ELF-1 (cell line): ENCODE data around the gene NECTIN3.
A peak's percentile ranks its signal among the peaks of the same experiment; 100 is the strongest.

Experiments used
- DNase-seq: peaks from one replicate; pipeline ENCODE4 v3.0.0-alpha.2; 2016; ENCODE audit warnings: low read depth, low spot score

The NECTIN3 gene

DNA sequence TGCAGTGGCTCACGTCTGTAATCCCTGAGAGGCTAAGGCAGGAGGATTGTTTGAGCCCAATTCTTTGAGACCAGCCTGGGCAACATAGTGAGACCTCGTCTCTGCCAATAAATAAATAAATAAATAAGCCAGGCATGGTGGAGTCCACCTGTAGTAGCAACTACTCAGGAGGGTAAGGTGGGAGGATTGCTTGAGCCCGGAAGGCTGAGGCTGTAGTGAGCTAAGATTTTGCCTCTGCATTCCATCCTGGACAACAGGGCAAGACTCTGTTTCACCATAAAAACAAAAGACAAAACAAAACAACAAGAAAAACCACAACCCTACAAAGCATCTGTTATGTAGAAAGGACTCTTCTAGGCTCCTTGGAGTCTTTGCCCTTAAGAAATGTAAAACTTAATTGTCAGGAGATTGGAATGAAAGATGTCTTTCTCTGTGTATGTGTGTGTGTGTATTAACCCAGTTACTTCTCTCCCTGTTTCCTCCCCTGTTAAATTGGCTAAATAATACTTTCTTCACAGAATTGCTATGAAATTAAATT is 9.5 kb downstream of the NECTIN3 start:
- DNase-seq = peak; percentile 15

DNA sequence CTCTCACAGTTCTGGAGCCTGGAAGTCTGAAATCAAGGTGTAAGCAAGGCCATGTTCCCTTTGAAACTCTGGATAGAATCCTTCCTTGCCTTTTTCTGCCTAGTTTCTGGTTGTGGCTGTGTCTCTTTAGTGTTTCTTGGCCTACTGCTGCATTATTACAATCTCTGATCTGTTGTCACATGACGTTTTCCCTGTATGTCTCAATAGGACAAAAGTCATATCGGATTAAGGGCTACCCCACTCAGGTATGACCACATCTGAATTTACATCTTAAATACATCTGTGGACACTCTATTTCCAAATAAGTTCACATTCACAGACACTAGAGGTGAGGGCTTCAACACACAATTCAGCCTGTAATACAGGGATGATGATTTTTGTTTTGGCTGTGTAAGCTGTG is 13.3 kb downstream of the NECTIN3 start:
- DNase-seq = no peak

DNA sequence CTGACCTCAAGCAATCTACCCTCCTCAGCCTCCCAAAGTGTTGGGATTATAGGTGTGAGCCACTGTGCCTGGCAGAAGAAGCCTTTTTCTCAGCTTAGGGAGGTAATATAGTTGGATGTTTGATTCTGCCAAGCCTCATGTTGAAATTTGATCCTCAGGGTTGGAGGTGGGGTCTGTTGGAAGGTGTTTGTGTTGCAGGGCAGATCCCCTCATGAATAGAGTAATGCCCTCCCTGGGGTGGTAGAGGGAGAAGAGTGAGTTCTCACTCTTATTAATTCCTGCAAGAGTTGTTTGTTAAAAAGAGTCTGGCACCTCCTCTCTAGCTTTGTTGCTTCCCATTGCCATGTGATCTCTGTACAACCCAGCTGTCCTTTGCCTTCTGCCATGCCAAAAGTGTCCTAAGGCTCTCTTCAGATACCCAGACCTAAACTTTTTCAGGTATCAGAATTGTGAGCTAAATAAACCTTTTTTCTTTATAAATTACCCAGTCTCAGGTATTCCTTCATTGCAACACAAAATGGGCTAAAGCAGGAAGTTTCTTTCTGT is 16.4 kb downstream of the NECTIN3 start:
- DNase-seq = peak; percentile 33

- no peak for DNase-seq
Measured at GRCh38 chr3:111096487-111097209, 25.0 kb downstream of the NECTIN3 start.

GRCh38 chr3:111103807-111104206 is 32.2 kb downstream of the NECTIN3 start:
- DNase-seq = no peak

DNA sequence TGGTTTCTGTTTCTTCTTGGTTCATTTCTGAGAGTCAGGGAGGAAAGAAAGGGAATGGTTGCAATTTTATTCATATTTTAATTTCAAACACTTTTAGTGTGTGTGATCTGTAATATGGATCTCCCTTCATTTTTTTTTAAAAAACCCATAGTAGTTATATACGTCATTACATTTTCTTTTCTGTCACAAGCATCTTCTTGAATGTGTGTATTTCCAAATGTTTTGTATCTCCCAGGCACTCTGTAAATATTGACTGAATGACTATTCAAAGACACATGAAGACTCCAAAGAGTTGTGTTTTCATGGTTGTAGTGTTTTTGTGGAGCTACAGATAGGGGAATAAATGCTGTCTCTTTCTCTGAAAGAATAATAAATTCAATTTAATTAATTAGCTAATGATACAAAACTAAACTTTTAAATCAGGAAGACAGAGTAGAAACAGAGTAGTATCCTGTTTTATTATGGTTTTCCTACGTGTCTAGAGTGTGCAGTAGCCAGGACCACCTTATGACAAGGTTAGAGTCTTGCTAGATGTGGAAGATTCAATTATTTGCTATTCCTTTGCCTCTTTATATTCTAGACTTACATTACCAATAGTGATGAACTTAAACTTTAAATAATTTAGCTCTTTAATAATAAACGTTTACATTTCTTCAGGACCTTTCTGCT is 35.5 kb downstream of the NECTIN3 start:
- DNase-seq = no peak

DNA sequence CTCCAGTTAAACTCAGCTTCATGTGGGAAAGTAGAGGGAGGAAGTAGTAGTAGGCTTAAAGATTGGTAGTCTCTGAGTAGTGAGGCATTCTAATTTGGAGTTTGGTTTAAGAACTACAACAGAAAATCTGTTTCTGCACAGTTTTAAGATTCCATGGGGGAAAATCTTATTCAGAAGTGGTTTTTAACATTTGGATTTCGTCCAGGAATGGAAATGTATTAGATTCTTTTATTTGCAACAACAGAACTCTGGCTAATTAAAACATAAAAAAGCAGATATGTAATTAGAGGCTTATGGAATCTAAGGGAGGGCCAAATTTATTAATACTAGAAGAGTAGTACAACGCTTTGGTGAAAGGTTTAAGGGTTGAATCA is 36.0 kb downstream of the NECTIN3 start:
- no peak for DNase-seq

DNA sequence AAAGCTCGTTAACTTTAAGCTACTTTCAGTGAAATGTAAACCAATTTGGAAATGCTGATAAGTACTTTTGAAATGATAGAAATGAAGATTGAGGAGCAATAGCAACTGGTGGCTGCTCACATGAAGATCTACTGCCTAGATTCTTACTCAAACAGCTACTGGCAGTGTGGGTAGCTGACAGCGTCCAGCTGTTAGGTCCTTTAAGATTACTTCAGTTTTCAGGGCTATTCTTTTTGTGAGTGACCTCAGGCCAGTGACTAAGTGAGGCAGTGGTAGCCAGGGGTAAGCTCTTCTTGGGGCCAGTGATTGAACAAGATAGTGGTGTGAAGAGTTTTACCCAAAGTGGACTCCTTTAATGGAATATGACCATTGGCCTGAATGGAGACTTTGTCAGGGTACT is 41.3 kb downstream of the NECTIN3 start:
- DNase-seq = no peak

DNA sequence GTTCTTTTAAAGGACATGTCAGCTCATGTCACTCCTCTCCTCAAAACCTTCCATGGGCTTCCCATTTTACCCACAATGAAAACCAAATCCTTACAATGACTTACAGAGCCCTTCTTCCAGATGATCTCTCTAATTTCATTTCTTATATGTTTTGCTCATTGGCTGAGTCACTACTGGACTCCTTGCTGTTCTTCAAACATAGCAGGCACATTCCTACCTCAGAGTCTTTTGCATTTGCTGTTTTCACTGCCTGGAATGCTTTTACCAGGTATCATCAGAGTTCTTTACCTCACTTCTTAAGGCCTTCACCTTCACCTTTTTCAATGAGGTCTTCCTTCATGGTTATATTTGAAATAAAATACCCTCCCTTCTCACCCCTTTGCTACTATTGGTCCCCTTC is 57.3 kb downstream of the NECTIN3 start:
- DNase-seq = no peak

- DNase-seq = no peak
Measured at GRCh38 chr3:111130827-111131226, 59.2 kb downstream of the NECTIN3 start.

DNA sequence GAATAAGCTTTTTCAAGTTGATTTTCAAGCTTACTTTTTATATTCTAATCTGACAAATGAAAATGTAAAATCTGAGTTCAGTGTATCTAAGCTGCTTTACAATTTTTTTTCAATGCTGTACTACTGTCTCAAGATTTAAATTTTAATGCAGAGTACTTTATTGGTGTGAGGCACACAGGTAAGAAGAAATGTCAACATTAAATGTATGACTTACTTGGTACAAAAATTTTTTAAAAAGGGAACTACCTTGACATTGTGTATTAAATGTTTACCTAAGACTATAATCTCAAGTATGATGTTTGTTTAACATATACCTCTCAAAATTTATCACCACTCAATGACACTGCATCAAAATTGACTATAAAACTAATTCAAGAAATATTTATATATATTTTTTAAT is 62.7 kb downstream of the NECTIN3 start:
- no peak for DNase-seq

DNA sequence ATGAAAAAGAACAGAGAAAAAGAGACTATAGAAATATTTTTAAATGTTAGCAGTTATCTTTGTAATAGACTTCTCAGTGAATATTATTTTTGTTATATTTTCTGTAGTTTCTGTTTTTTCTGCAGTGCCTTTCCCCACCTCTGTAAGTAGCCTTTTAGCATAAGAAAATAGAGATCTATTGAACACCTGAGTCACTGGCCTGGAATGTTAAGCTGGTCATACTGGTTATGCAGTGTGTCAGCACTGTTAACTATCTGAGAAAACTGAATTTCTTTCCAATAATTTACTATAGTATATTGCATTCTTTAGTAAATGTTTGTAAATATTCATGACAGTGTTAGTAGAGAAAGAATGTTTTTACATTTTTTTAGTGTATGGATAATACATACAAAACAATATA is 79.8 kb downstream of the NECTIN3 start:
- no peak for DNase-seq

- no peak for DNase-seq
Measured at GRCh38 chr3:111152496-111152895, 80.9 kb downstream of the NECTIN3 start.

DNA sequence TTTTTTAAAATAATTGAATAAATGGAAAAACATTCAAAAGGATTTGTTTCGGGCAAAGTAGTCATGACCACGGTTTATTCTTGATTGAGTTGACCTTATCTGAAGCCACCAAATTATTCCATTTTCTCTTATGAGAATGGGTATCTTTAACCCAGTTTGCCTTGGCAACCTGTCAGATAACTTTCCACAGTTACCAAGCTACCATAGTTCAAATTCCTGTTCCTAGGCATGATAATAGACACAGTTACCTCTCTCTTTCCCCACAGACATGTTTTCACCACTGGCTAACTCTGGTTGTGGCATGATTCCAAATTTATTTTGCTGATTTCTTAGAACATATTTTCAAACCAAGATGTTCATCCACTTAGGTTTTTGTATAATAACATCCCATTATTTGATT is 84.9 kb downstream of the NECTIN3 start:
- DNase-seq = no peak

GRCh38 chr3:111159391-111159790 is 87.8 kb downstream of the NECTIN3 start:
- no peak for DNase-seq

DNA sequence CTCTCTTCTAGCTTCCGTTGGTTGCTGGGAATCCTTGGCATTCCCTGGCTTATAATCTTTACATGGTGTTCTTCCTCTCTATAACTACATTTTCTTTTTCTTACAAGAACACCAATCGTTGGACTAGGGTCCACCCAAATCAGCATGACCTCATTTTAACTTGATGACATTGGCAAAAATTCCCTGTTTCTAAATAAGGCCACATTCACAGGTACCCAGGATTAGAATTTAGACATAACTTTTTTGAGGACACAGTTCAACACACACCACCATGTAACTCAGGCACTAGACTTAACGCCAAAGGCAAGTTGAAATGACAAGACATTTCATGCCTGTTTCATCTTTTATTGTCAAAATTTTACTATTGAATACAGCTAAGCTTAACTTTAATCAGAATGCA is 93.0 kb downstream of the NECTIN3 start:
- no peak for DNase-seq

DNA sequence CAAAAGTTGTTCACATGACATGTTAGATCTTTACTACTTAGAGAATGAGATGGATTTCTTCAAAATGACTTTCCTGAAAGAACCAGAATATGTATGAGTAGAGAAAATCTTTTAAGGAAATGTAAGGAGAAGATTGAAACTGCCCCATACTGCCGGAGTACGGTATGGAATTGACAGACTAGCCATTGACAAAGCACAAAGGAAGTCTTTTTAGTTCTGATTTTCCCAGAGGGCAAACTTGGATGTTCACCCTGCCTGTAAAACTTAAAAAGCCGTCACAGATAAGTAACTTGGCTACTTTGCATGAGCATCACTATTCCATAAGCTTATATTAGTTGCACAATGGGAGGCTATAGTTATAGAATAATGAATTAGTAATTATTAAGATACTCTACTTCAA is 93.8 kb downstream of the NECTIN3 start:
- DNase-seq = no peak

DNA sequence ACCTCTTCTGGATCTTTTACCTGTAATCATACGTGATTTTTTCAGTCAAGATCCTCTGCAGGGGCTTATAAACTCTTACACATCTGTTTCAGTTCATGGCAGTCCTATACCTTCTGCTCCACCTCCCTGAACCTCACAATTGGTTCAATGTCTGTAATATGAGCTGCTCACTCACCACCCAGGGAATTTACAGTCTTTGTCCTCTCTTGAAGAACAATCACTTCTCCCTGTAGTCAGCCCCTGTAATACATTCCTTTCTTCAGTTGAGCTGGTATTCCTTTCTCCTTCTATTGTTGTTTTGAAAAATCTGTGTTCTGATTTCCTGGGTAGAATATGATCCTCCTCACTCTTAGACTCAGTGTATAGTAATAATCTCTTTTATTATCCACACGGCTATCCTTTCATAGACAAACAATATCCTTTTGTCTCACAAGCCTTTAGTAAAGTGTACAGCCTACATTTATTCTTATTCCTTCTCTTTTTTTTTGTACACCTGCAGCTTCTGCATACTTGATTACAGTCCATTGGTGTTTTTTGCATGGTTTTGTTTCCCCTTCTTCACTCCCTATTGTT is 101.8 kb downstream of the NECTIN3 start:
- DNase-seq = peak; percentile 15

- no peak for DNase-seq
Measured at GRCh38 chr3:111173906-111174305, 102.3 kb downstream of the NECTIN3 start.

GRCh38 chr3:111190518-111190917 is 118.9 kb downstream of the NECTIN3 start:
- DNase-seq = no peak

- DNase-seq = no peak
Measured at GRCh38 chr3:111193472-111193871, 121.9 kb downstream of the NECTIN3 start.

- no peak for DNase-seq
Measured at GRCh38 chr3:111194048-111194447, 122.4 kb downstream of the NECTIN3 start.

DNA sequence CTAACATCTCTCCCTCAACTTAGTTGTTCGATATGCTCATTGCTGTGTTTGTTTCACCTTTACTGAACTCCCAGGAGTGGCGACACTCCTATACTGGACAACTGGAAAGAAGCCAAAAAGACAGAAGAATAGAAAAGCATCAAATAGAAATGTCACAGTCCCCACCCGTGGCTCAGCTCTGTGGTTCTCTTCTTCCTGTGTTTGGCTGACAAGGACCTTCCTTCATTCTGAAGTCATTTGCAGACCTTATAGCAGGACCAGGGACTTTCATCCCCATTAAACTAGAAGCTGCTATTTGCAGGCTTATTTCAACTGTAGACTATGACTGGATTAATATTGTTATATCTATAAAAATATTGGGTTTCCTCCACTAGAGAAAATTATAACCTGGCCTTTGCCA is 125.9 kb downstream of the NECTIN3 start:
- no peak for DNase-seq
